H1 (cell line): ENCODE data around the gene RABEP2. TPM values are rescaled to one million over a fixed set of nuclear protein-coding genes. Genes with fewer than 3 reads are reported as not detected.

ENCODE experiments used
- BRCA1 ChIP-seq: IDR thresholded peaks from 2 replicates; pipeline ENCODE4 v1.6.1; 2012; ENCODE audit warnings: low read depth, low read length, improper control_type of control experiment
- CHD7 ChIP-seq: fragments of 300-600 bp; sonication (generic); IDR thresholded peaks from 2 replicates; pipeline ENCODE4 v1.7.1; 2012; ENCODE audit warnings: low read length, moderate library complexity, mild to moderate bottlenecking, inconsistent platforms; ENCODE audit not compliant: insufficient replicate concordance
- RNF2 ChIP-seq: fragments of 200-900, 300-1000 bp; sonication (generic); IDR thresholded peaks from 2 replicates; pipeline ENCODE4 v1.7.1; 2016; ENCODE audit warnings: borderline replicate concordance, low read depth, mild to moderate bottlenecking, antibody characterized with exemption, low read length; ENCODE audit not compliant: poor library complexity, severe bottlenecking; ENCODE audit errors: missing control alignments
- SAP30 ChIP-seq: fragments of 300-600 bp; sonication (generic); IDR thresholded peaks from 2 replicates; pipeline ENCODE4 v1.7.1; 2012; ENCODE audit warnings: low read length, moderate library complexity, mild to moderate bottlenecking, inconsistent platforms; ENCODE audit not compliant: insufficient read depth, insufficient replicate concordance
- polyA plus RNA-seq, 7 experiments: library from polyadenylated mRNA; depleted of rRNA in 3 of 7; stranded (reverse) in 5 of 7; unstranded in 2 of 7; fragments of >200 nt in 5 of 7; fragments of 200-250 nt in 2 of 7; gene quantifications; 1 replicate in 5 of 7; 2 replicates in 1 of 7; 4 replicates in 1 of 7; pipeline versions ENCODE4 v1.2.1 to v1.2.3, GENCODE V29; 2011 to 2013; ENCODE audit warnings: missing spikeins in 2 of 7, mixed read lengths in 2 of 7
- total RNA-seq: library from RNA; stranded (reverse); fragmentation: NEBNext Ultra II Directional; extraction: Animal tissue kit (Norgen Biotek cat#: 25700); gene quantifications from 2 replicates; pipeline ENCODE4 v1.2.1, GENCODE V29; 2021

The RABEP2 gene
- total and polyA plus RNA-seq, 2 of the 8 experiments (the other 6 are each of a cell fraction or from before 2014, with no cell fraction given): 10.4 to 14.9 TPM

GRCh38 chr16:28930652-28931051, 5.6 kb upstream of the RABEP2 start (continued):
- TF ChIP-seq CHD7 (no peak), RNF2 (no peak), SAP30 (no peak), BRCA1 (no peak)
